ENCODE measurements around the gene EFCAB8. TPM values are rescaled to one million over a fixed set of nuclear protein-coding genes. Genes with fewer than 3 reads are reported as not detected.

EFCAB8 gene
- total and polyA plus RNA-seq, 4 donors: 0.25 TPM; not detected in 3

- H3K9me3 ChIP-seq (ENCODE audit: control insufficient read depth in 4 of 4, low read length in 3 of 4): no peaks in the 10 kb centered on the region
- H3K27ac ChIP-seq (ENCODE audit: low read depth in 1 of 2, low read length in 2 of 2): no peak overlapping the region
- no peak overlapping the region for H3K9ac ChIP-seq (ENCODE audit: low read depth in 1 of 2, low read length in 2 of 2)
- no peaks in the 10 kb centered on the region for H3K4me1 ChIP-seq (ENCODE audit: control insufficient read depth in 4 of 4, insufficient read depth in 4 of 4, low read length in 3 of 4)
- no peaks in the 10 kb centered on the region for H3K36me3 ChIP-seq (ENCODE audit: control insufficient read depth in 4 of 4, insufficient read depth in 3 of 4, low read depth in 1 of 4, low read length in 3 of 4)
- H3K4me3 ChIP-seq (ENCODE audit: low read depth in 1 of 3, low read length in 3 of 3): no peak overlapping the region
- TF ChIP-seq HNF4A (conservative IDR thresholded peaks at IDR 0.05): no peak
- no peak for TF ChIP-seq RAD21 (IDR thresholded peaks at IDR 0.05)
- TF ChIP-seq FOXA1 (IDR thresholded peaks at IDR 0.05): no peak
- TF ChIP-seq TAF1 (conservative IDR thresholded peaks at IDR 0.05): no peak
- TF ChIP-seq ATF3 (IDR thresholded peaks at IDR 0.05): no peak
- no peak for TF ChIP-seq ZBTB33 (IDR thresholded peaks at IDR 0.05)
- TF ChIP-seq RXRA (IDR thresholded peaks at IDR 0.05): no peak
- no peak for TF ChIP-seq NR2F2 (IDR thresholded peaks at IDR 0.05)
- no peak for TF ChIP-seq FOXA2 (IDR thresholded peaks at IDR 0.05)
- no peak for TF ChIP-seq SP1 (IDR thresholded peaks at IDR 0.05)
- TF ChIP-seq HNF4G (IDR thresholded peaks at IDR 0.05): no peak
- no peak for TF ChIP-seq YY1 (IDR thresholded peaks at IDR 0.05)
- no peak for TF ChIP-seq GABPA (IDR thresholded peaks at IDR 0.05 in 1 of 2, conservative IDR thresholded peaks at IDR 0.05 in 1 of 2)
- TF ChIP-seq JUND (IDR thresholded peaks at IDR 0.05): no peak
- no peak for TF ChIP-seq CTCF (IDR thresholded peaks at IDR 0.05; ENCODE audit: low read depth, low read length, missing input control)
- no peak for TF ChIP-seq MAX (IDR thresholded peaks at IDR 0.05)
- TF ChIP-seq REST (IDR thresholded peaks at IDR 0.05): no peak
- DNase-seq (ENCODE audit: low spot score): peak; percentile 24
- H3K27me3 ChIP-seq (ENCODE audit: control insufficient read depth in 4 of 4, insufficient read depth in 4 of 4, low read length in 3 of 4): no peaks in the 10 kb centered on the region
- 81% methylated on average over 16 of the region's 16 CpGs for WGBS
Measured at GRCh38 chr20:32966881-32967781, 108.4 kb downstream of the EFCAB8 start.

All from liver (tissue), 9 donors.